G401.6 (cell line): ENCODE data around the gene NTRK2.
A peak's percentile ranks its signal among the peaks of the same experiment; 100 is the strongest.

Experiments
- FAIRE-seq: peaks from 2 replicates; lab custom pipeline; 2012; peaks lifted over from hg19 to GRCh38; lab: Jason Lieb, UNC

Gene NTRK2

DNA sequence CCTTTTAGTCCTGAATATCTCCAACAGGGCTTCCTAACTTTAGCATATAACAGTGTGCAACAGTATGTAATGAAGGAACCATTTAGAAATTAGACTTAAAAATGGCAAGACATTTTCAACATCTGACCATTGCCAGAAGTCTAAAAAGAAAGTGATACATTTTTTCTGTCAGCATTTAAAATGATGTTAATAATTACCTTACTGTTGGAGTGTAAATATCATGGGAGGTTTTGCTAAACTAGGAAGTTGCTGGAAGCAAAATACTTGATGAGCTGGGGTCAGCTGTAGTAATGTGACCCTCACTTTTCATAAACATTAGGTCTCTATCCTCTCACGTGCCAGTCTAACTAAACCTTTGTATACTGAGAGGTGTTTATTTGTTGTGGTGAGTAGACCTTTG, 68.8 kb downstream of the NTRK2 start:
- FAIRE-seq: no peak

DNA sequence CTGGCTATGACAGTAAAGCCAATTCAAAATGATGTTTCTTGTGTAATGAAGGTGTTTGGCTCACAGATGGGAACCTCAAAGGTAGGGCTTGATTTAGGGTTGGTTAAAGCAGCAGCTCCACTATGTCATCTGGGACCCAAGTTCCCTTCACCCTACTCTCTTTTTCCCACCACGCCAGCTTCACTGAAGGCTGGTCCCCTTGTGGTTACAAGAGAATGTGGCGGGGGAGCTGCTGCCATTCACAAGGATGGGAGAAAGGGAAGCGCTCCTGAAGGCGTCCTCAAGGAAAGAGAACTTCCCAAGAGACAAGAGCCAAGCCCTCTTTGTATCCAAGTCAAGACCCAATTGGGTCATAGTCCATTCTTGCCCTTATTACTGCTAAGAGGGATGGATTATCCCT, 72.7 kb downstream of the NTRK2 start:
- no peak for FAIRE-seq

DNA sequence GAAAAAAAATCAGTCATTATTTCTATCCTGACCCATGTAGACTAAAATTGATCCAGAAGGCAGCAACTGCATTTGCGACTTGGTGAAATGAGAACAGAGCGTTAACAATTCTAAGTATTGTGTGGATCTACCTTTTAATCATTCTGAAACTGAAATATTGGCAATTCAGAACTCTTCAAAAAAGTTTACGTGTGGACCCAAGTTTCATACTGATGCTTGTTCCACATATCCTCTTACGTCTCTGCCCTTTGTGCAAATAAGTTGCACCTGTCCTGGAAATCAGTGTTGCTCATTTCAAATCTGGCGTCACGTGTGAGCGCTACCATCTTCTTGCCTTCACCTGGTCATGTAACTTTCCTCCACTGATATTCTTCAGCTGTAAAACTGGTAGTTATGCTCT, 74.7 kb downstream of the NTRK2 start:
- no peak for FAIRE-seq

DNA sequence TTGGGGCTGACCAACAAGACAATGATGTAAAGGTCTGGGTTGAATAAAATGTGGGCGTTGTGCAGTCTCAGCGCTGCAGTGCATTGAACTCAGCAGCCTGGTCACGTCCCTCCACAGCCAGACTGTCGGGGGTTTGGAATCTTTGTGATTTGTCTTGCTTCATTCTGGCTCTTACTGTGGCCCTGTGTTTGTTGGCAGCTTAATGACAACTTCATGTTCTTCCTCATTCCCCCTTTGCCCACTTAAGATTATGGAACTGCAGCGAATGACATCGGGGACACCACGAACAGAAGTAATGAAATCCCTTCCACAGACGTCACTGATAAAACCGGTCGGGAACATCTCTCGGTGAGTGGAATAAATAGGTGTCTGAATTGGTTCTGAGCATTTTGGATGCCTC, 75.2 kb downstream of the NTRK2 start:
- FAIRE-seq: no peak

DNA sequence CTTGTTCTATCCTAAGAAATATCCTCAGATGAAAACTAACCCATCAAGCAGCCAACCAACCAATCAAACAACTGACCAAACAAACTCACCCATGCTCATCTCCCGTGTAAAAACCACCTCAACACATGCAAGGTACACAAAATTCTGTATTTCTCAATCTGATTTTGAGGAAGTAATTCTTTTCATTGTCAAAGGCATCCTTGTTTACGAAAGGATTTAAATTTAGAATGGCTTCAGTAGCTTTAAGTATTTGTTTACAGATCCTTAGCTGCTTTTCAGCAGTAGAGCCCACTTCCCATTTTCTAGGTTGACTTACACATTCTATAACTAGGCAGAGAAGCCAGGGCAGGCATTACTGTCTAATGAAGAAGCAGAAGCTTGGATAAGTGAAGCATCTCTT, 78.6 kb downstream of the NTRK2 start:
- FAIRE-seq: no peak

DNA sequence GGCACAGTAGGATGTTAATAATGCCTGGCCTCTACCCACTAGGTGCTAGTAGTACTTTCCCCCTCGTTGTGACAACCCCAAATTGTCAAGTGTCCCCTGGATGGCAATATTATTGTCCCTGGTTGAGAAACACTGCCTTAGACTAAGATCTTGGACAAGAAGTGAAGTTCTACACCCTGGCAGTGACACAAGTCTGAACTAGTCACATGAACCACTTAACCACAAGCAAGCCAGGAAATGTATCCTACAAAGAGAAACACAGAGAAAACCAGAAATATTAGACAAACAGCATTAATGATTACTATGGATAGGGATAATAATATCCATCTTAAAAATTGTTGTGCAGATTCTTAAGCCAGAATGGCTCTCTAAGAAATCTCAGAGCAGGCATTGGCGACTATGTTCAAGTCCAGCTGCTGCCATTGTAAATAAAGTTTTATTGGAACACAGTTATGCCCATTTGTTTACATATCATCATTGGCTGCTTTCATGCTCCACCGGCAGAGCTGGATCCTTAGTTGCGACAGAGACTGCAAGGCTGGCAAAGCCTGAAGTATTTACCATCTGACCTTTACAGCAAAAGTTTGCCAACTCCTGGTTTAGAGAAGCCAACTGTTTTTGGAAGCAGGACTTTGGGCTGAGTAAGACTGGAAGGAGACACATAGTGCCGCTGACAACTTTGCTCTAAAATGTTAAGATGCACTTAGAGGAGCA, 80.8 kb downstream of the NTRK2 start:
- FAIRE-seq: no peak

DNA sequence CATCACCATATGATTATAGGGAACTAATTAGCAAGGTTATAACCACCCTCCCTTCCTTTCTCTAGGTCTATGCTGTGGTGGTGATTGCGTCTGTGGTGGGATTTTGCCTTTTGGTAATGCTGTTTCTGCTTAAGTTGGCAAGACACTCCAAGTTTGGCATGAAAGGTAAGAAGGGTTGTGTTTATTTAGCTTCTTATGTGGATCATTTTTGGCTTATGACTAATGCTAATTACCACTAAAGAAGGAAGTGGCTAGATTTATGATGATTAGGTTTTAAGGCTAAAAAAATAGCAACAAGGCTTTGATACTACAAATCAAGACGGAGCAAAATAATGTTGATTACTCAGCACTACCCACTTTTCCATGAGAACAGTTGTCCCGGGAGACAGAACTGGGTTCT, 82.4 kb downstream of the NTRK2 start:
- FAIRE-seq: no peak

DNA sequence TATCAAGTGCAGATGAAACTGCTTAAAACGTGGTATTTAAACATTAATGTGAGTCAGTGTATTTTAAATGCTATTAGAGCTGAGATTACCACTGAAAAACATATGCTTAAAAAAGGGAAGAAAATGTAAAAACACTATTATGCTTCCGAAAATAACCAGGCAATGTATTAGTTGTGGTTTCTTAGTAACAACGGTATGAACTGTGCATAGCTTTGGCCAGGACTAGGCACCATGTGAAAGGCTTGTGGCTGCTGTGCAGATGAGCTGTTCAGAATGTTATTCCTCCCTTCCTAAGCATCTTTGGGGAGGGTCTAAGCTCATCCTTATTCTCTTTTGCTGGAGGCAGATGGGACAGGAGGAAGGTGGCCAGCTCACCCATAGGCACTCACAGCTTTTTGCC, 84.9 kb downstream of the NTRK2 start:
- no peak for FAIRE-seq

DNA sequence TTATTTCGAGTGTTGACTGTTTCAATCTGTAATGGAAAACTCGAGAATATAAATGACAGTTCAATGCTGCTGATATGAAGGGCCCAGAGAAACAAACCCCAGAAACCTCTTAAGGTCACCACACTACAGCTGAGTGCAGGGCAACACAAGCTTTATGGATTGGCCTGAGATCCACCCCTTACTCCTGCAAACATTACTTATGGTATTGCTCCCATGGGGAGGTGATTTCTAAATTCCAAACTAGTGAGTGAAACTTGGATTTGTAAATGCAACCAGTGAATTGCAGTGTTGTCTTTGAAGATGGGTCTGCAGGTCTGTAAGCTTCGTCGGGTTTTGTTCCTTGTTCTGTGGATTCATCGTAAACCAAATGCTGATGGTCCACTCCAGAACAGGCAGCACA, 85.4 kb downstream of the NTRK2 start:
- FAIRE-seq: no peak

DNA sequence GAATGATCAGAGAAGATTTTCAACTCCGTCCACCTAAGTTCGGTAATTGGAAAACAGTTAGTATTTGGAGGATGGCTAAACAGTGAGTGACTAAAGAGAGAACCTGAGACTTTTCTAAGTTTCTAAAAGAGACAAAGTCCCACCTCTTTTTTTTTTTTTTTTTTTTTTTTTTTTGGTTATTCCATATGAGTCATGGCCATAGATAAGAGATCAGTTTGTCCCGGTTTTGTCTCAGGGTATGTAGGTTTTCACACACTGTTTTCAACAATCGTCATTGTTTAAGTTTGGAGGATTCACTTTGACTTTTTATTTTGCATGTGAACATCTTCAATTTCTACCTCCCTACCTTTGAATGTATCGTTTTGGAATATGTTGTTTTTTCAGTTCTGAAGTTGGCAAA, 85.9 kb downstream of the NTRK2 start:
- no peak for FAIRE-seq

DNA sequence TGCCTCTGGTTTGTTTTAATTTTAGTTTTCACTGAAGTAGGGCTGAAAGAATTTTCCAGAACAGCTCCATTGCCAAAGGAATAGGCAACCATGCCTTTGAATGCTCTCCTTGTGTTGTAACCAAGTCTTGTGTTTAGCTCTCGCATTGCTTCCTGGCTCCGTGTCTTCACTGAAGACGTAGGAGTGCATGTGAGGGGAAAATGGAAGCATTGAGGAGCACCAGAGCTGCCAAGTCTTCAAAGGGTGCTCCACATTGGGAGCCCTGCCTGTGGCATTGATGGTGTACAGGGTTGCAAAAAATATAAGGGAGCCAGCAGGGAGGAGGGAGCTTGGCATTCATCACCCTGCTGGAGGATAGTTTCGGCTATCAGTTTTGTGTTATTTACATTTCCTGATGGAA, 86.6 kb downstream of the NTRK2 start:
- FAIRE-seq: no peak

DNA sequence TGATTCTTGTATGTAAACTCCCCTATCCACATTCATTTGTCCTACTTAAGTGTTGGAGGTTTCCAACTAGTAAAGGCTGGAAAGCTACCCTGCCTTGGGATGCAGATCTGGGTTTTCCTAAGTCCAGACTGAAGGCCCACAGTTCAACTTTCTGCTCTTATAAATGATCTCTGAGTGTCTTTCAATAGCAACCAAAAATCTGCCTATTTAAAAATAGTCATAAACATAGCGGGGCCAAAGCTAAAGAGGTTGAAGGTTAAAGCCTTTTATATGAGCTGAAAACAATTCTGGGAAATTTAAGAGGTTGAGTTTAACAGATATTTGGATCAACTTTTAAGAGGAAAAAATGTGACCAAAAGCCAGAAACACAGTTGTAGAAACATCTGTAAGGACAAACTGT, 87.2 kb downstream of the NTRK2 start:
- no peak for FAIRE-seq

DNA sequence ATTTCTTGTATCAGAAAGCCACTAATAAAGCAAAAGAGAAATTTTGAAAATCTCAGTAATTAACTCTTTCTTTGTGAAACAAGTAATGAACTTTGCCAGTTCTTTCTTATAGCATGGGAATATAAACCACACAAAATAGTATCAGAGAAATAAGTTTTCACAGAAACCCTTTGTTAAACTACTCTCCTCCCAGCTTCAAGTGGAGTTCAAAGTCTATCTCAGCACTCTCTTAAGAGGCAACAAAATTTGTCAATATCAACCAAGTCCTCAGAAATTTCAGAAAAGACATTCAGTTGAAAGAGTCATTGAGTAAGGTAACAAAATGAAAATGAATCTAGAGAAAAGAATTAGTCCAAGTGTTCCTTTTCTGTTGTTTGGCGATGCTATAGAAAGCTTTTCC, 89.3 kb downstream of the NTRK2 start:
- no peak for FAIRE-seq

DNA sequence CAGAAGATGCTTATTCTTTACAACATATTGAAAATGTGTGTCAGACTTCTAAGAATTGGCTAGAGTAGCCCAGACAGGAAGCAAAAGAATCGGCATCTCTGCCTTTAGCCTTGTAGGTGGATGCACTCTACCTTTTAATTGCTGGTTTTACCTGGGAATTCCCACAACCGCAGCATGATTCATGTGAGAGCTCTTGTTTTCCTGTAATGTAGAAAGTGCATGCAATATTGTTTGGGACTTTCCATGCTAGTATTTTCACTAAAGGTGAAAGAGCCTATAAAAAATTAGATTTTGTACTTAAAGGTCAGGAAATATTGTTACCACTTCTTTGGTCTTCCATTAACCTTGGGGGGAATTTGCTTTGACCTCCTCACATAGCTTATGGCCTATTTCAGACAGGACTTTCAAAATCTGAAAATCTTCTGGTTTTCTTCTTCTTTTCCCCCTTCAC, 89.8 kb downstream of the NTRK2 start:
- no peak for FAIRE-seq

DNA sequence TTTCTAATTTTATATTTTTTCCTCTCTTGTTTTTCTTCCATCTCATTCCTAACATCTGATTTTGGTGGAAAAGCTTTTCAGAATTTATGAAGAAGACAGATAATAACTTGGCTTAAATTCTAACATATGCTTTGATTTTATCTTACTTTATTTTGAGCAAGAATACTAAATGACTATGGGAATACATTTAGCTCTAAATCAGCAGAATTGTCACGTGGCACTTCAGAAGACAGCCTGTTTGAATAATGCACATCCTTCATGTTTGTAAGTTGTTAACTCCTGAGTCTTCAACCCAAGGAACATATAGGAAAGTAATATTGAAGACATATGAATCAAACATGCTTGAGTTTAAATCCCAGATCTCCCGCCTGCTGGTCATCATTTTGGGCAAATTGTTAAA, 90.3 kb downstream of the NTRK2 start:
- FAIRE-seq: no peak

DNA sequence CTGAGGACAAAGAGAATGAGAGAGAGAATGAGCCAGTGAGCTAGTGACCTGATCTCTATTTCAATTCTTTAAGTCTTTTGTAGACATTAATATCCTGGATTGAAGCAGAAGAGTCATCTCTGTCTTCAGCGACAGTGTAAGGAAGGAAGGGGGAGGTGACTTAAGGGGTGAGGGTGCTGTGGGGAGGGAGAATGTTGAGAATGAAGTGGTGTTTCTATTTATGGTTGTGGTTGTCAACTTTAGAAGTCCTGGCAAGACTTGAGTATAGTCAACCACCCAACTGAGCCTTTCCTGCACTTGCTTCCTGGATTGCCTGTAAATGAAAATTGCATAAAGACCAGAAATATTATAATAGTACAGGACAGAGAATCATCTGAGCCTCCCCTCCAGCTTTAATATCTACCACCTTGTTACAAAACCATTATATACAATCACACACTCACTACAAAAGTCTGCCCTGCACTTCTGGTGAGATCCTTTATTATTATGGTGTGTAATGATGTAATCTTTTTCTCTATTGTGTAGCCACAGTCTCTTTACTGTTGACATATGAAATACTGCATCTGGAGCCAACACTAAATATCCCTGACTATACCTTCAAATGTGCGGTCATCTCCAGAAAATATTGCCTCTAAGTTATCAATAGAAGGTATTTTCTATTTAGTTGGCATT, 91.7 kb downstream of the NTRK2 start:
- FAIRE-seq: no peak

DNA sequence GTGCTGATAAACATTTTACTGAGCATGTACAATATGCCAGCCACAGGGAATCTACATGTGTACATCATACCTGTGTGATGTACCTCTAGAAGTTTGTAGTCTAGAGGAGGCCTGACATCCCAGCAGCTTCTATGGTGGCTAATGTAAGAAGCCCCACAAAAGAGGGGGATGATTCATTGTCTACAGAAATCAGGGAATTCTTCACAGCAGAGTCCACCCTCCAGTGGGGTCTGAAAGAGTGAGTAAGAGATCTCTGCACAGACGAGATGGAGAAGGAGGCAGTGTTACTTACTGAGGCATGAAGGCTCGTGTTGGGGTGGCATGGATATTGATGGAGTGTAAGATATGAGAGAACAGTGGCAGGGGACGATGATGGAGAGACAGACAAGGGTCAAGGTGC, 103.0 kb downstream of the NTRK2 start:
- FAIRE-seq: no peak

DNA sequence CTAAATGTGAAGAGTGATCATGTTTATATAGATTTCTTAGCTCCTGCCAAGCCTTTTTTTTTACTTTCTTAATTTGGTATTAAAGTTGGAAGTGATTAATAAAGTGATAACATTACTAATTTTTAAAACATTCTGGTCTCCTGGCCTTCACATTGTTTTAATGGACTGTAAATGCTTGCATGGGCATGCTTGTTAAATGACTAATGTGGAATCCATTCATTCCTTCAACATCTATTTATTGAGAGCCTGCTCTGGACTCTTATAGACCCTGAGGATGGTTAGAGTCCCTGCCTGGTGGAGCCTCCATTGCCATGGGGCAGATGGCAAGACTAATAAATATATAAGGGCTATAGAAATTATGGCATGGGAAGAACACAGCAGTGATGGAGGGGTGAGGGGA, 103.5 kb downstream of the NTRK2 start:
- no peak for FAIRE-seq

DNA sequence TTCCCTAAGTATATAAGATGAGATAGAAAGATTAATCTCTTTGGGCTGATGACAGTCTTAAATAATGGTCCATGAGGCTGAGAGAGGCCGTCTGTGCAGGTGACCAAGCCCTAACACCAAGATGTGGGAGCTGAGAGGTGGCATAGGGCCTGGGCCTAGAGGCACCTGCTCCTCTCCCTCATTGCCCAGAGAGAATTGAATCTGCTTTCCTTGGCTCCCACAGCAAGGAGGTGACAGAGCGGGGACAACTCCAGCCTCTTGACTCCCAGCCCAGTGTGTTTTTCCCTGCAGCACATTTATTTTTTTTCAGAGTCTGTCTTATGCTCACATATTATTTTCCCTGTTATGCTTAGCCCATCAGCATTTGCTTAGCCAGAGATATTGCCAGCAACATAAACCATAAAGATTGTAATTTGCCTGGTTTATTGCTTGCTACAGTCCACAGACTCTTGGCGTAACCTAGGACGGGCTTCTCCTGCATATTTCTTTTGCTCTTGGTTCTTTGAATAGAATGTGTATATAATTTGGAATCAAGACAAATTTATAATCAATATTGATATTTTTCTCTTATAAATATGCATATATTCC, 105.6 kb downstream of the NTRK2 start:
- no peak for FAIRE-seq

DNA sequence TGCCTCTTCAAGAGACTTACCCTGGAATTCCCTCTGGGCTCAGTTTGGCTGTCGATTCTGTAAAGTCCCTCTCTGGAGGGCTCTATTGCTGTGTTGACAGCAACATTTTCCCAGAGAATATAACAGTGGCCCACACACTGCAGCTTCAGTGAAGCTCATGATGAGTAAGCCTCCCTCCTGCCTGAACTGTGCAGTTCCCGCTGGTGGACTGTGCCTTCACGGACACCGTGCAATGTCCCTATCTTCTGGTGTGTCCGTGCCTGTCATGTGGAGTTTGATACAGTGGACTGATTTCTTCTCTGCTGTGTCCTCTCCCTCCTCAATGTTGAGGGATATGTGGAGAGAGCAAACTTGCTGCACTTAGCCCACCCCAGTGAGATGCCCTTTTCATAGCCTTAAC, 109.0 kb downstream of the NTRK2 start:
- no peak for FAIRE-seq

DNA sequence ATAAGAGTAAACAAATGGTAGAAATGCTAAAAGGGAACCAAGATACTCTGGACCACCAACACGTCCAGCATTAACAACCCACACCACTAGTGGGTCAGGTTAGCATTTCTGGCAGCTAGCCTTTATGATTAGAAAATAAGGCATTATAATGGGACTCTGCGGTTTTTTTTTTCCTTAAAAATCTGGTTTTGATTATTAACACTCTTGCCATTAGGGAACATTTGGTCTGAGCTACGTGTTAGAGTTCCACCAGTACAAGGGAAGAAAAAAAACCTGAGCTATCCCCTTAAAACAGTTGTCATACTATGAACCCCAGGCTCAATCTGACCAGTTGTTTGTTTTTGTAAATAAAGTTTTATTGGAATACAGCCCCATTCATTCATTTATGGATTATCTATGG, 110.4 kb downstream of the NTRK2 start:
- no peak for FAIRE-seq

DNA sequence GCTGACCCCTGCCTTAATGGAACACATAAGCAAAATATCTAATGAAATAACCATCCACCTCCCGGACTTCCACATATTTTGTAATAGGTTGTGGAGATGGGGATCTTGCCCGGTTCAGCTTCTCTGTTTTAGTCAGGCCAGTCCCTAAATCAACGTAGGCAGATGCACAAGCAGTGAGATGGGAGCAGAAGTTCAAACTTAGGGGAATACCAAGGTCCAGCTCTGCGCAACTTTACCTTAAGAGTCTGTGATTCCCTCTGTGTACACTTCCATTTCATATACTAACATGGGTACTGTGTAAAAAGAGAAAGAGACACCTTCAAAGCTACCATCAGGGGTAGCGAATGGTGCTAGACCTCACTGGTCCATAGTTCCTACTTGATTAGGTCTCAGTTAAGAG, 110.9 kb downstream of the NTRK2 start:
- no peak for FAIRE-seq

DNA sequence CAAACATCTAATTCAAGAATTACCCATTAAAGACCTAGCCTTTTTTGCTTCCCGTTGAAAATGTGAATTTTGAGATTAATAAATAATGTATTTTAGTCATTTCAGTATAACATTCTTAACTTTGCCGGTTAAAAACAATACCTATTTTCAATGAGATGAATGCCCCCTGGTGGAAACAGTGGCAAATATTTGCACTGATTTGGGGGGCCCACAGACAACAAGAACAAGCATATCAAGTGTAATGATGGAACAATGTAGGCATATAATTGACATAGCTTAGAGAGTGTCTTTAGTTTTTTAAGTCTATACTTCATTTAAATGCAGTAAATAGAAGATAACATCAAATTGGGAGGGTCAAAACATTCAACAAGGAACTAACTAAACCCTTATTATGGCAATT, 111.9 kb downstream of the NTRK2 start:
- peak; percentile 31 for FAIRE-seq
